HG03025 (cell line): ENCODE results near the gene RNASE4.
A peak's percentile ranks its signal among the peaks of the same experiment; 100 is the strongest.
"Not testable (repeated sequence)": the region's sequence is repeated elsewhere in the genome, so short reads cannot be mapped to it uniquely, and the experiment has no call there.

Experiments
- ATAC-seq: cut with Tn5 transposase; IDR thresholded peaks from one replicate; pipeline ENCODE4 v1.9.1; 2021; ENCODE audit warnings: mild to moderate bottlenecking, moderate library complexity; ENCODE audit not compliant: unreplicated experiment, low FRiP score

The RNASE4 gene

GRCh38 chr14:20683891-20684661 is at the start of gene RNASE4:
Gene RNASE4 (plus strand): TSS chr14:20684560. CDS start chr14:20699372, 14,812 bp downstream.
- ATAC-seq: no peak

- ATAC-seq: no peak
These were observed 42.8 kb upstream of the RNASE4 start, which contains the start of gene OR6S1 for GRCh38 chr14:20641591-20641990. Gene OR6S1 (minus strand): TSS chr14:20641691. CDS start chr14:20641691, 0 bp downstream.

GRCh38 chr14:20642182-20642581 is 42.2 kb upstream of the RNASE4 start:
- ATAC-seq: no peak

- not testable (repeated sequence) for ATAC-seq
These were observed 41.6 kb upstream of the RNASE4 start for GRCh38 chr14:20642755-20643154.

- ATAC-seq: no peak
These were observed 39.8 kb upstream of the RNASE4 start for GRCh38 chr14:20644520-20644919.

- no peak for ATAC-seq
These were observed 38.9 kb upstream of the RNASE4 start for GRCh38 chr14:20645481-20645880.

GRCh38 chr14:20652996-20653975 is 31.1 kb upstream of the RNASE4 start:
- ATAC-seq: no peak

- ATAC-seq: no peak
These were observed 28.5 kb upstream of the RNASE4 start for GRCh38 chr14:20655851-20656250.

GRCh38 chr14:20656274-20656673 is 28.1 kb upstream of the RNASE4 start:
- ATAC-seq: no peak

GRCh38 chr14:20657216-20658211 is 26.8 kb upstream of the RNASE4 start:
- no peak for ATAC-seq

GRCh38 chr14:20658246-20658645 is 26.1 kb upstream of the RNASE4 start:
- ATAC-seq: no peak

- no peak for ATAC-seq
These were observed 25.0 kb upstream of the RNASE4 start for GRCh38 chr14:20659336-20659735.

- no peak for ATAC-seq
These were observed 24.5 kb upstream of the RNASE4 start for GRCh38 chr14:20659813-20660395.

GRCh38 chr14:20661197-20661596 is 23.2 kb upstream of the RNASE4 start:
- no peak for ATAC-seq

GRCh38 chr14:20662968-20663732 is 21.2 kb upstream of the RNASE4 start:
- no peak for ATAC-seq

- not testable (repeated sequence) for ATAC-seq
These were observed 17.9 kb upstream of the RNASE4 start for GRCh38 chr14:20666400-20666961.

GRCh38 chr14:20667957-20668356 is 16.4 kb upstream of the RNASE4 start:
- peak; percentile 81 for ATAC-seq

- ATAC-seq: no peak
These were observed 15.4 kb upstream of the RNASE4 start for GRCh38 chr14:20668969-20669368.
